Cardiac muscle cell (in vitro differentiated cells and primary cell): ENCODE results near the gene SMIM45.

Source experiments
- DNase-seq, 2 donors: peaks; one replicate each; pipeline versions ENCODE4 v3.0.0 to v3.0.0-alpha.2; 2010 to 2017; ENCODE audit warnings: low read depth in 1 of 2, low spot score in 1 of 2
- H3K27ac ChIP-seq: fragments of 200-600 bp; sonication (generic); 2 replicates; pipeline ENCODE4 v1.5.1; 2016
- H3K27me3 ChIP-seq: fragments of 200-600 bp; sonication (generic); 2 replicates; pipeline ENCODE4 v1.6.0; 2016; ENCODE audit warnings: control low read depth
- H3K36me3 ChIP-seq: fragments of 200-600 bp; sonication (generic); 2 replicates; pipeline ENCODE4 v1.5.1; 2016; ENCODE audit warnings: control low read depth
- H3K4me1 ChIP-seq: fragments of 200-600 bp; sonication (generic); 2 replicates; pipeline ENCODE4 v1.8.1; 2017; ENCODE audit warnings: low read depth, mild to moderate bottlenecking, mixed run types
- H3K4me3 ChIP-seq: fragments of 200-600 bp; sonication (generic); 2 replicates; pipeline ENCODE4 v1.5.1; 2016; ENCODE audit warnings: mild to moderate bottlenecking
- H3K9me3 ChIP-seq: fragments of 200-600 bp; sonication (generic); 2 replicates; pipeline ENCODE4 v1.5.1; 2017; ENCODE audit warnings: low read depth, mild to moderate bottlenecking, control low read depth
- CTCF ChIP-seq: IDR thresholded peaks from 2 replicates; pipeline ENCODE4 v1.5.1; 2012; ENCODE audit warnings: low read depth, mild to moderate bottlenecking, low read length

The SMIM45 gene

GRCh38 chr22:41969110-41969646 is 17.2 kb downstream of the SMIM45 start, which contains the start of gene SEPTIN3:
Gene SEPTIN3 (plus strand): TSS chr22:41969443. CDS start chr22:41971493, 2,050 bp downstream.
- Histone ChIP-seq H3K27me3 (peaks cover 3% of the 10 kb centered on the region), H3K9me3 (no peaks in the 10 kb centered on the region), H3K4me3 (no peak within 1 kb of the TSS), H3K36me3 (no peaks in the 10 kb centered on the region), H3K4me1 (no peaks in the 10 kb centered on the region), H3K27ac (no peak within 1 kb of the TSS)
- no peak for TF ChIP-seq CTCF
- no peak for DNase-seq

- H3K27me3 ChIP-seq: peaks cover 17% of the 10 kb centered on the region
- H3K9me3 ChIP-seq: no peaks in the 10 kb centered on the region
- H3K4me1 ChIP-seq: no peaks in the 10 kb centered on the region
- H3K4me3 ChIP-seq: no peak overlapping the region
- no peak for TF ChIP-seq CTCF
- no peaks in the 10 kb centered on the region for H3K36me3 ChIP-seq
- no peak for DNase-seq
- H3K27ac ChIP-seq: no peak overlapping the region
Measured at GRCh38 chr22:41970601-41971000, 18.7 kb downstream of the SMIM45 start.

- Histone ChIP-seq H3K4me3 (no peak overlapping the region), H3K27ac (no peak overlapping the region), H3K36me3 (no peaks in the 10 kb centered on the region), H3K4me1 (no peaks in the 10 kb centered on the region), H3K9me3 (no peaks in the 10 kb centered on the region), H3K27me3 (peaks cover 25% of the 10 kb centered on the region)
- no peak for DNase-seq
- no peak for TF ChIP-seq CTCF
Measured at GRCh38 chr22:41971431-41971830, 19.5 kb downstream of the SMIM45 start.

- DNase-seq: no peak
- no peak for TF ChIP-seq CTCF
- no peaks in the 10 kb centered on the region for H3K4me1 ChIP-seq
- no peak overlapping the region for H3K4me3 ChIP-seq
- H3K27me3 ChIP-seq: peaks cover 45% of the 10 kb centered on the region
- H3K27ac ChIP-seq: no peak overlapping the region
- no peaks in the 10 kb centered on the region for H3K36me3 ChIP-seq
- H3K9me3 ChIP-seq: no peaks in the 10 kb centered on the region
Measured at GRCh38 chr22:41974691-41975290, 22.8 kb downstream of the SMIM45 start.

- Histone ChIP-seq H3K36me3 (no peaks in the 10 kb centered on the region), H3K9me3 (no peaks in the 10 kb centered on the region), H3K4me1 (no peaks in the 10 kb centered on the region), H3K4me3 (no peak overlapping the region), H3K27me3 (peaks cover 45% of the 10 kb centered on the region), H3K27ac (no peak overlapping the region)
- TF ChIP-seq CTCF: no peak
- DNase-seq: no peak
Measured at GRCh38 chr22:41975299-41976069, 23.5 kb downstream of the SMIM45 start.
